Activated T-helper 9 cell treated with anti-CD3 and anti-CD28 coated beads, Interleukin-2, amount 50 U/mL, for 16 hours (primary cell): ENCODE measurements around the gene DPM1.
"Not testable (repeated sequence)": the region's sequence is repeated elsewhere in the genome, so short reads cannot be mapped to it uniquely, and the experiment has no call there.

Experiments
- DNase-seq: peaks from one replicate; pipeline ENCODE4 v3.0.0-alpha.2; 2020; ENCODE audit warnings: low read depth

DPM1 gene

GRCh38 chr20:50980071-50980681, 21.8 kb upstream of the DPM1 start:
- DNase-seq, result no peak

- DNase-seq, result not testable (repeated sequence)
These were observed 20.2 kb upstream of the DPM1 start for GRCh38 chr20:50978533-50978932.

GRCh38 chr20:50977066-50978021, 19.0 kb upstream of the DPM1 start:
- DNase-seq, result no peak

GRCh38 chr20:50975701-50976330, 17.5 kb upstream of the DPM1 start:
- no peak for DNase-seq

GRCh38 chr20:50969912-50970311, 11.6 kb upstream of the DPM1 start:
- no peak for DNase-seq

- DNase-seq, result no peak
These were observed 11.1 kb upstream of the DPM1 start for GRCh38 chr20:50969435-50969834.

- no peak for DNase-seq
These were observed 10.0 kb upstream of the DPM1 start for GRCh38 chr20:50968289-50968688.

GRCh38 chr20:50967586-50967985, 9.3 kb upstream of the DPM1 start:
- no peak for DNase-seq

- DNase-seq, result no peak
These were observed 1.3 kb upstream of the DPM1 start for GRCh38 chr20:50959543-50960126.

- DNase-seq, result peak; percentile 74
These were observed 547 bp upstream of the DPM1 start, which contains the start of gene MOCS3 for GRCh38 chr20:50958615-50959542. Gene MOCS3 (plus strand): TSS chr20:50958818. CDS start chr20:50958843, 25 bp downstream.

GRCh38 chr20:50957276-50957675, 1.1 kb downstream of the DPM1 start:
- DNase-seq, result no peak

GRCh38 chr20:50953821-50954220, 4.5 kb downstream of the DPM1 start:
- no peak for DNase-seq

GRCh38 chr20:50953196-50953595, 5.1 kb downstream of the DPM1 start:
- no peak for DNase-seq

- DNase-seq, result no peak
These were observed 10.1 kb downstream of the DPM1 start for GRCh38 chr20:50948132-50948785.

GRCh38 chr20:50943069-50943468, 15.3 kb downstream of the DPM1 start:
- DNase-seq, result no peak

GRCh38 chr20:50933589-50933988, 24.7 kb downstream of the DPM1 start:
- no peak for DNase-seq

GRCh38 chr20:50932691-50933280, 25.5 kb downstream of the DPM1 start:
- DNase-seq, result no peak

GRCh38 chr20:50932016-50932485, 26.3 kb downstream of the DPM1 start:
- DNase-seq, result no peak

- DNase-seq, result peak; percentile 78
These were observed 26.9 kb downstream of the DPM1 start, which contains the start of gene ADNP for GRCh38 chr20:50931306-50932015. Gene ADNP (minus strand): TSS chr20:50931437. CDS start chr20:50903996, 27,441 bp downstream.

- peak; percentile 63 for DNase-seq
These were observed 27.4 kb downstream of the DPM1 start for GRCh38 chr20:50930976-50931305.
